KMS-11 (cell line): ENCODE measurements around the gene TUBB2B.

Experiments
- H2AFZ ChIP-seq: fragments of 200-600 bp; sonication (generic); 2 replicates; pipeline ENCODE4 v1.6.1; 2016; ENCODE audit warnings: antibody characterized with exemption, mixed run types, low read depth
- H3K27ac ChIP-seq: fragments of 200-600 bp; sonication (generic); 2 replicates; pipeline ENCODE4 v1.6.1; 2016; ENCODE audit warnings: mild to moderate bottlenecking, mixed run types
- H3K27me3 ChIP-seq: fragments of 200-600 bp; sonication (generic); 2 replicates; pipeline ENCODE4 v1.6.1; 2017; ENCODE audit warnings: mild to moderate bottlenecking, low read depth, mixed run types, moderate library complexity; ENCODE audit not compliant: insufficient read depth
- H3K36me3 ChIP-seq: fragments of 200-600 bp; sonication (generic); 2 replicates; pipeline ENCODE4 v1.6.1; 2017; ENCODE audit warnings: mild to moderate bottlenecking, mixed run types; ENCODE audit not compliant: insufficient read depth
- H3K4me1 ChIP-seq: fragments of 200-600 bp; sonication (generic); 2 replicates; pipeline ENCODE4 v1.6.1; 2016; ENCODE audit warnings: mild to moderate bottlenecking, low read depth, mixed run types; ENCODE audit not compliant: poor library complexity, severe bottlenecking
- H3K4me2 ChIP-seq: fragments of 200-600 bp; sonication (generic); 2 replicates; pipeline ENCODE4 v1.7.0; 2016; ENCODE audit warnings: mild to moderate bottlenecking, mixed run types
- H3K4me3 ChIP-seq: fragments of 200-600 bp; sonication (generic); IDR thresholded peaks from 2 replicates; pipeline ENCODE4 v1.6.1; 2017; ENCODE audit warnings: low read depth, low read length, mixed read lengths; ENCODE audit not compliant: insufficient read depth
- H3K79me2 ChIP-seq: fragments of 200-600 bp; sonication (generic); 2 replicates; pipeline ENCODE4 v1.6.1; 2016; ENCODE audit warnings: low read depth, mixed run types; ENCODE audit not compliant: insufficient read depth
- H3K9ac ChIP-seq: fragments of 200-600 bp; sonication (generic); 2 replicates; pipeline ENCODE4 v1.6.1; 2016; ENCODE audit warnings: mild to moderate bottlenecking, mixed run types
- H4K20me1 ChIP-seq: fragments of 200-600 bp; sonication (generic); 2 replicates; pipeline ENCODE4 v1.6.1; 2016; ENCODE audit warnings: mild to moderate bottlenecking, mixed run types; ENCODE audit not compliant: insufficient read depth
- TF ChIP-seq, protein P1 (sequence below): fragments of 200-600 bp; sonication (generic); conservative IDR thresholded peaks from 2 replicates; pipeline ENCODE4 v1.6.1; 2017; ENCODE audit warnings: low read depth, mild to moderate bottlenecking, antibody characterized with exemption, low read length, moderate library complexity, mixed read lengths

The TUBB2B gene

DNA sequence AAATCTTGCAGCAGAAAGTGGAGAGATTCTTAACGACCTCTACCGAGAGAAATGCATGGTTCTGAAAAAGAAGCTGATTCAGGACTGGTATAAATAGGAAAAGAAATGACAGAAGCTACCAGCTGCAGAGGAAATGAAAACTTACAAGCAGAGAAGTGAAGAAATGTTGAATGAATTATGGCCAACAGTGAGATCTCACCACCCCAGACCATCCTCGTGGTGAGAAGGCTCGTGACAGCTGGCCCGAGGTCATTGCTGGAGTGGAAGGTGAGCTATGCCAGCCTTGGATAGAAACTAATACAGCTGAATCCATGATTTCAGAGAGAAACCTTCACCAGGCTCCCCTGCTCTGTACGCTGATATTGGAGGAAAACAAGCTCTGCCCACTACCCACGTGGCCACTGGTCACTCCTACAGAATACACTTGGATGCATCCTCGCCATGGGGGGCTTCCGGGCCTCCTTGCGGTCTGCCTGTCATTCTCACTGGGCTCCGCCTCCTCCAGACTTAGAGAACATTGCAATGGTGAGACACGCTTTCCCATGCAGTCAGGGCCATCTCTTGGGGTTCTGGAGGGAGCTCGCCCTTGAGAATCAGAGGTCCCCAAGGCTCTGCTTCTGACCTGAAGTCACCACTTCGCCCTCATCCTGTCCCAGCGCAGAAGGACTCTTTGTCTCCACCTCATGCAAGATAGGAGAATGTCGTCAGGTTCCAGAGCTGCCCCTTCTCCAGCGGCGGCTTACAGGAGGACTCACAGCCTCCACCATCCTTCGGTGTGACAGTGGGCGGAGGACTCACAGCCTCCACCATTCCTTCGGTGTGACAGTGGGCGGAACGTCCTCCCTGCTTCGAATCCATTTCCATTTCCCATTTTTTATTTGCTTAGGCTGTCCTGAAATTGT, 10.6 kb upstream of the TUBB2B start:
- no peak overlapping the region for H3K9ac ChIP-seq
- no peaks in the 10 kb centered on the region for H3K27me3 ChIP-seq
- TF ChIP-seq, protein P1, sequence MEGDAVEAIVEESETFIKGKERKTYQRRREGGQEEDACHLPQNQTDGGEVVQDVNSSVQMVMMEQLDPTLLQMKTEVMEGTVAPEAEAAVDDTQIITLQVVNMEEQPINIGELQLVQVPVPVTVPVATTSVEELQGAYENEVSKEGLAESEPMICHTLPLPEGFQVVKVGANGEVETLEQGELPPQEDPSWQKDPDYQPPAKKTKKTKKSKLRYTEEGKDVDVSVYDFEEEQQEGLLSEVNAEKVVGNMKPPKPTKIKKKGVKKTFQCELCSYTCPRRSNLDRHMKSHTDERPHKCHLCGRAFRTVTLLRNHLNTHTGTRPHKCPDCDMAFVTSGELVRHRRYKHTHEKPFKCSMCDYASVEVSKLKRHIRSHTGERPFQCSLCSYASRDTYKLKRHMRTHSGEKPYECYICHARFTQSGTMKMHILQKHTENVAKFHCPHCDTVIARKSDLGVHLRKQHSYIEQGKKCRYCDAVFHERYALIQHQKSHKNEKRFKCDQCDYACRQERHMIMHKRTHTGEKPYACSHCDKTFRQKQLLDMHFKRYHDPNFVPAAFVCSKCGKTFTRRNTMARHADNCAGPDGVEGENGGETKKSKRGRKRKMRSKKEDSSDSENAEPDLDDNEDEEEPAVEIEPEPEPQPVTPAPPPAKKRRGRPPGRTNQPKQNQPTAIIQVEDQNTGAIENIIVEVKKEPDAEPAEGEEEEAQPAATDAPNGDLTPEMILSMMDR, result no peak
- no peaks in the 10 kb centered on the region for H4K20me1 ChIP-seq
- H2AFZ ChIP-seq, result peak overlapping the region; percentile 6; the same call in 1 of the 2 replicates
- no peak overlapping the region for H3K4me3 ChIP-seq
- peaks cover 17% of the 10 kb centered on the region for H3K4me1 ChIP-seq
- no peak overlapping the region for H3K27ac ChIP-seq
- H3K4me2 ChIP-seq, result peak overlapping the region; percentile 45; the same call in 1 of the 2 replicates
- no peaks in the 10 kb centered on the region for H3K79me2 ChIP-seq
- no peaks in the 10 kb centered on the region for H3K36me3 ChIP-seq

- Histone ChIP-seq H3K27me3 (no peaks in the 10 kb centered on the region), H4K20me1 (no peaks in the 10 kb centered on the region), H3K9ac (no peak overlapping the region)
Observed at GRCh38 chr6:3236005-3236404, 8.6 kb upstream of the TUBB2B start.

GRCh38 chr6:3235486-3235885, 8.0 kb upstream of the TUBB2B start:
- H3K9ac ChIP-seq, result no peak overlapping the region
- no peaks in the 10 kb centered on the region for H3K79me2 ChIP-seq
- H3K4me3 ChIP-seq, result no peak overlapping the region
- H3K36me3 ChIP-seq, result no peaks in the 10 kb centered on the region
- no peaks in the 10 kb centered on the region for H3K27me3 ChIP-seq
- TF ChIP-seq, protein P1, result no peak
- no peaks in the 10 kb centered on the region for H4K20me1 ChIP-seq
- no peak overlapping the region for H3K4me2 ChIP-seq
- peaks cover 17% of the 10 kb centered on the region for H3K4me1 ChIP-seq
- H2AFZ ChIP-seq, result no peak overlapping the region
- H3K27ac ChIP-seq, result no peak overlapping the region

More at GRCh38 chr6:3236005-3236404, 8.6 kb upstream of the TUBB2B start:
- Histone ChIP-seq H3K4me2 (no peak overlapping the region), H3K79me2 (no peaks in the 10 kb centered on the region), H3K27ac (no peak overlapping the region), H2AFZ (no peak overlapping the region), H3K36me3 (no peaks in the 10 kb centered on the region), H3K4me3 (no peak overlapping the region), H3K4me1 (peaks cover 17% of the 10 kb centered on the region)
- TF ChIP-seq, protein P1, result no peak

DNA sequence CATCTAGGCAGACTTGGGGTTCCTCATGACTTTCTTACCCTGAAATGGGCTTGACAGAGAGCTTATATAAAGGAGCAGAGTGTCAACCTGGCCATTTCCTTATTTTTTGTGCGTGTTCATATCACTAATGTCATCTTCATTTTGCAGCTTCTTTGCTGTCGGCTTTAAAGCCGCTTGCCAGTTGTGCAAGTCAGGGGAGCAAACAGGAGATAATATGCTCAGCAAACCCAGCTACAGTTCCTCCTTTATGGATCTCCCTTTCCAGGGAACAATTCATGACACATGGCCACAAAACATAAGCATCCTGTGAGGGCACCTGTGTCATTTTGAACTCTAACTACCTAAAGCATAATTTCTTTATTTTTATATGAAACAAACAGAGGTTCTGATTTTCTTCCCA, 6.5 kb upstream of the TUBB2B start:
- H3K27me3 ChIP-seq, result peaks cover 15% of the 10 kb centered on the region; the same call in 1 of the 2 replicates
- H3K4me2 ChIP-seq, result no peak overlapping the region
- H3K9ac ChIP-seq, result no peak overlapping the region
- H3K36me3 ChIP-seq, result no peaks in the 10 kb centered on the region
- no peak overlapping the region for H3K27ac ChIP-seq
- no peaks in the 10 kb centered on the region for H4K20me1 ChIP-seq
- H3K4me1 ChIP-seq, result peaks cover 17% of the 10 kb centered on the region
- no peak overlapping the region for H3K4me3 ChIP-seq
- H3K79me2 ChIP-seq, result no peaks in the 10 kb centered on the region
- H2AFZ ChIP-seq, result no peak overlapping the region
- TF ChIP-seq, protein P1, result no peak
